Renal cortex interstitium (tissue), 11 donors: ENCODE measurements around the gene PTH2. TPM values are rescaled to one million over a fixed set of nuclear protein-coding genes. Genes with fewer than 3 reads are reported as not detected.
A peak's percentile ranks its signal among the peaks of the same experiment; 100 is the strongest.
"Not testable (repeated sequence)": the region's sequence is repeated elsewhere in the genome, so short reads cannot be mapped to it uniquely, and the experiment has no call there.

Source experiments
- DNase-seq, 11 donors: peaks; one replicate each; pipeline ENCODE4 v3.0.0-alpha.2; 2013; ENCODE audit warnings: low read depth in 9 of 11, low spot score in 4 of 11; ENCODE audit errors: extremely low read depth in 1 of 11
- polyA plus RNA-seq, 3 donors: library from polyadenylated mRNA; unstranded; fragments of 120-200 nt; gene quantifications; one replicate each; pipeline ENCODE4 v1.2.1, GENCODE V29; 2013; ENCODE audit not compliant: insufficient read length in 3 of 3

Gene PTH2
- polyA plus RNA-seq, 3 donors: not detected

- DNase-seq: peak; percentile 96 to 99 (median 98)
These were observed 28.4 kb upstream of the PTH2 start, which contains the start of gene PIH1D1 for GRCh38 chr19:49451430-49452181. PIH1D1 (minus strand) TSS chr19:49451814; CDS start chr19:49451574, 240 bp downstream.

- no peak for DNase-seq
These were observed 27.2 kb upstream of the PTH2 start for GRCh38 chr19:49450405-49450804.

GRCh38 chr19:49448432-49448786, 25.2 kb upstream of the PTH2 start:
- DNase-seq: no peak

- no peak for DNase-seq
These were observed 24.5 kb upstream of the PTH2 start for GRCh38 chr19:49447485-49448431.

GRCh38 chr19:49445997-49446396, 22.8 kb upstream of the PTH2 start:
- no peak for DNase-seq

GRCh38 chr19:49444100-49444700, 21.0 kb upstream of the PTH2 start:
- DNase-seq: not testable (repeated sequence)

GRCh38 chr19:49443366-49444099, 20.3 kb upstream of the PTH2 start:
- DNase-seq: peak; percentile 85 to 95 (median 92)

- DNase-seq: peak in 7 of 11 donors; percentile 69 to 81 (median 77)
These were observed 19.6 kb upstream of the PTH2 start for GRCh38 chr19:49442771-49443365.

- no peak for DNase-seq
These were observed 19.1 kb upstream of the PTH2 start for GRCh38 chr19:49442354-49442753.

- no peak for DNase-seq
These were observed 18.7 kb upstream of the PTH2 start for GRCh38 chr19:49441960-49442350.

GRCh38 chr19:49441210-49441959, 18.1 kb upstream of the PTH2 start, which contains the start of gene SLC17A7:
SLC17A7 (minus strand) TSS chr19:49441527; CDS start chr19:49441379, 148 bp downstream.
- DNase-seq: no peak

GRCh38 chr19:49440439-49441209, 17.4 kb upstream of the PTH2 start:
- DNase-seq: no peak

- DNase-seq: no peak
These were observed 16.6 kb upstream of the PTH2 start for GRCh38 chr19:49439836-49440235.

- DNase-seq: no peak
These were observed 15.0 kb upstream of the PTH2 start for GRCh38 chr19:49438261-49438660.

- no peak for DNase-seq
These were observed 14.0 kb upstream of the PTH2 start for GRCh38 chr19:49437231-49437630.

- DNase-seq: no peak
These were observed 13.3 kb upstream of the PTH2 start for GRCh38 chr19:49436381-49437017.

- no peak for DNase-seq
These were observed 12.4 kb upstream of the PTH2 start for GRCh38 chr19:49435670-49436069.
